Natural killer cell (primary cell): ENCODE results near the gene TSPAN18. TPM values are rescaled to one million over a fixed set of nuclear protein-coding genes. Genes with fewer than 3 reads are reported as not detected.

ENCODE experiments used
- ATAC-seq, 3 donors: fragments of 150-1000 bp in 2 of 3; fragments of 200-7000 bp in 1 of 3; cut with Tn5 transposase; 1 replicate in 1 of 3; 2 replicates in 2 of 3; pipeline ENCODE4 v1.10.0; 2021; ENCODE audit warnings: mild to moderate bottlenecking in 2 of 3, moderate library complexity in 2 of 3
- DNase-seq, 2 donors: peaks; one replicate each; pipeline versions ENCODE4 v3.0.0 to v3.0.0-alpha.2; 2013 to 2021; ENCODE audit warnings: mixed read lengths in 1 of 2
- H3K27ac ChIP-seq: one replicate; pipeline ENCODE4 v1.5.1; 2013; ENCODE audit warnings: mild to moderate bottlenecking, low read length
- H3K27me3 ChIP-seq: one replicate; pipeline ENCODE4 v1.6.1; 2013; ENCODE audit warnings: low read length; ENCODE audit not compliant: control insufficient read depth, insufficient read depth
- H3K36me3 ChIP-seq: one replicate; pipeline ENCODE4 v1.6.1; 2013; ENCODE audit warnings: low read length; ENCODE audit not compliant: control insufficient read depth, insufficient read depth
- H3K4me1 ChIP-seq: one replicate; pipeline ENCODE4 v1.6.1; 2013; ENCODE audit warnings: low read length; ENCODE audit not compliant: control insufficient read depth, insufficient read depth
- H3K4me3 ChIP-seq: one replicate; pipeline ENCODE4 v1.5.1; 2013; ENCODE audit warnings: low read length
- H3K9me3 ChIP-seq: one replicate; pipeline ENCODE4 v1.6.1; 2013; ENCODE audit warnings: low read length; ENCODE audit not compliant: control insufficient read depth, insufficient read depth
- H3K27ac Mint-ChIP-seq, 2 donors: one replicate each; pipeline ENCODE4 v1.8.0; 2022; ENCODE audit warnings: mild to moderate bottlenecking in 2 of 2, mixed read lengths in 2 of 2, moderate library complexity in 1 of 2
- H3K27me3 Mint-ChIP-seq, 2 donors: one replicate each; pipeline ENCODE4 v1.8.0; 2022; ENCODE audit warnings: low read depth in 2 of 2, mixed read lengths in 2 of 2
- H3K36me3 Mint-ChIP-seq: one replicate; pipeline ENCODE4 v1.8.0; 2022; ENCODE audit warnings: mixed read lengths
- H3K4me1 Mint-ChIP-seq, 2 donors: one replicate each; pipeline ENCODE4 v1.8.0; 2022; ENCODE audit warnings: mixed read lengths in 2 of 2
- H3K4me3 Mint-ChIP-seq: one replicate; pipeline ENCODE4 v1.8.0; 2022; ENCODE audit warnings: mild to moderate bottlenecking, moderate library complexity, mixed read lengths
- H3K9me3 Mint-ChIP-seq, 2 donors: one replicate each; pipeline ENCODE4 v1.8.0; 2022; ENCODE audit warnings: mixed read lengths in 2 of 2
- WGBS: methylation state at CpG from one replicate; pipeline ENCODE4 v1.1.7; 2013; ENCODE audit warnings: missing lambda C conversion rate; ENCODE audit not compliant: insufficient coverage; 5-methylcytosine and 5-hydroxymethylcytosine counted together
- intact Hi-C: fragments of 100-400 bp; cut with micrococcal nuclease; formaldehyde crosslinking; loops from one replicate; pipeline ENCODE4 v1.14.2; 2022
- total RNA-seq, 4 donors: library from RNA; stranded (reverse); fragments of 120-200 nt in 1 of 4; gene quantifications; one replicate each; pipeline versions ENCODE4 v1.2.3 to v1.2.4, GENCODE V29; 2013 to 2022
- TF ChIP-seq, protein P1 (sequence below): fragments of 200-600 bp; IDR thresholded peaks from one replicate; pipeline ENCODE4 v1.8.0; 2022; ENCODE audit warnings: antibody characterized with exemption

TSPAN18 gene
- total RNA-seq, 3 donors from 2014 or later (not counting 1 experiment from before 2014, with no cell fraction given), result 1.9 to 2.4 (median 2.3) TPM

DNA sequence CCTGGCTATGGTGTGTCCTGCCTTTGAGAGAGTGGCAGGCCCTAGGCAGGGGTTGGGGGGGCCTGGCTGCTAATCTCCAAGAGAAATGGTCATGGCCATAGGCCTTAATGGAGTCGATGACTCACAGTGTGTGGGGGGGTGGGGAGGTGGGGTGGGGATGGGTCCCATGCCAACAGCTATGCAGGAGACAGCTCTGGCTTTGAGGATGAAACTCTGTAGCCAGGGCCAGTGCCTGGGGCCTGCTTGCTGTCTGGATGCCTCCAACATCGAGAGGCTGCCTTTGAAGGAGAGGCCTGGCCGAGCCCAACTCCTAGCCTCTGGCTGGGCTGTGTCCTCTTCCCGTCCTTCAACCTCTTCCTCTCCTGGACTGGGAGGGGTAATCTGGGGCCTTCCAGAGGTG is 23.9 kb upstream of the TSPAN18 start:
- no peak overlapping the region for H3K4me3 Mint-ChIP-seq
- H3K9me3 Mint-ChIP-seq, result no peaks in the 10 kb centered on the region
- Histone ChIP-seq H3K27me3 (no peaks in the 10 kb centered on the region), H3K36me3 (no peaks in the 10 kb centered on the region), H3K27ac (no peak overlapping the region), H3K9me3 (no peaks in the 10 kb centered on the region), H3K4me3 (no peak overlapping the region), H3K4me1 (no peaks in the 10 kb centered on the region)
- ATAC-seq (no peak), DNase-seq (no peak)
- H3K27ac Mint-ChIP-seq, result no peak overlapping the region
- H3K4me1 Mint-ChIP-seq, result no peaks in the 10 kb centered on the region
- peaks cover 14 to 27% of the 10 kb centered on the region in 2 donors for H3K27me3 Mint-ChIP-seq
- WGBS, result 90% methylated on average over 3 of the region's 4 CpGs
- H3K36me3 Mint-ChIP-seq, result no peaks in the 10 kb centered on the region
- intact Hi-C loops, result no loop called here
- TF ChIP-seq, protein P1, sequence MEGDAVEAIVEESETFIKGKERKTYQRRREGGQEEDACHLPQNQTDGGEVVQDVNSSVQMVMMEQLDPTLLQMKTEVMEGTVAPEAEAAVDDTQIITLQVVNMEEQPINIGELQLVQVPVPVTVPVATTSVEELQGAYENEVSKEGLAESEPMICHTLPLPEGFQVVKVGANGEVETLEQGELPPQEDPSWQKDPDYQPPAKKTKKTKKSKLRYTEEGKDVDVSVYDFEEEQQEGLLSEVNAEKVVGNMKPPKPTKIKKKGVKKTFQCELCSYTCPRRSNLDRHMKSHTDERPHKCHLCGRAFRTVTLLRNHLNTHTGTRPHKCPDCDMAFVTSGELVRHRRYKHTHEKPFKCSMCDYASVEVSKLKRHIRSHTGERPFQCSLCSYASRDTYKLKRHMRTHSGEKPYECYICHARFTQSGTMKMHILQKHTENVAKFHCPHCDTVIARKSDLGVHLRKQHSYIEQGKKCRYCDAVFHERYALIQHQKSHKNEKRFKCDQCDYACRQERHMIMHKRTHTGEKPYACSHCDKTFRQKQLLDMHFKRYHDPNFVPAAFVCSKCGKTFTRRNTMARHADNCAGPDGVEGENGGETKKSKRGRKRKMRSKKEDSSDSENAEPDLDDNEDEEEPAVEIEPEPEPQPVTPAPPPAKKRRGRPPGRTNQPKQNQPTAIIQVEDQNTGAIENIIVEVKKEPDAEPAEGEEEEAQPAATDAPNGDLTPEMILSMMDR, result no peak

DNA sequence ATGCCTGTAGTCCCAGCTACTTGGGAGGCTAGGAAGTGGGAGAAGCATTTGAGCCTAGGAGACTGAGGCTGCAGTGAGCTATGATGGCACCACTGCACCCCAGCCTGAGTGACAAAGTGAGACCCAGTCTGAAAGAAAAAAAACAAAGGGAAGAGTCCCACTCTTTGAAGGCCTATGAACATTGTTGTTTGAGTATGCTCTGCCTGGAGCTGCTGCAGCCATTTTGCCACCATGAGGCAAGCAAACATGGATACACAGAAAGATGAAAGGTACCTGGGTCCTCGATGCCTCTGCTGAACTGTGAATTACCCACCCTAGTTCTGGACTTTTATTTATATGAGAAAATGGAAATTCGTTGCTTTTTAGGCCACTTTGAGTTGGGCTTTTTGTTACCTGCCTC is 19.7 kb upstream of the TSPAN18 start:
- no peaks in the 10 kb centered on the region for H3K9me3 Mint-ChIP-seq
- H3K27ac Mint-ChIP-seq, result no peak overlapping the region
- DNase-seq (no peak), ATAC-seq (no peak)
- H3K27me3 Mint-ChIP-seq, result peaks cover 0 to 18% of the 10 kb centered on the region in 2 donors
- no peak overlapping the region for H3K27ac ChIP-seq
- TF ChIP-seq, protein P1, result no peak
- no peaks in the 10 kb centered on the region for H3K36me3 Mint-ChIP-seq
- H3K4me1 ChIP-seq, result no peaks in the 10 kb centered on the region
- no peaks in the 10 kb centered on the region for H3K36me3 ChIP-seq
- no peak overlapping the region for H3K4me3 Mint-ChIP-seq
- no peaks in the 10 kb centered on the region for H3K27me3 ChIP-seq
- H3K4me3 ChIP-seq, result no peak overlapping the region
- no peaks in the 10 kb centered on the region for H3K4me1 Mint-ChIP-seq
- WGBS, result 71% methylated on average over 2 of the region's 2 CpGs
- no peaks in the 10 kb centered on the region for H3K9me3 ChIP-seq
- intact Hi-C loops, result no loop called here

DNA sequence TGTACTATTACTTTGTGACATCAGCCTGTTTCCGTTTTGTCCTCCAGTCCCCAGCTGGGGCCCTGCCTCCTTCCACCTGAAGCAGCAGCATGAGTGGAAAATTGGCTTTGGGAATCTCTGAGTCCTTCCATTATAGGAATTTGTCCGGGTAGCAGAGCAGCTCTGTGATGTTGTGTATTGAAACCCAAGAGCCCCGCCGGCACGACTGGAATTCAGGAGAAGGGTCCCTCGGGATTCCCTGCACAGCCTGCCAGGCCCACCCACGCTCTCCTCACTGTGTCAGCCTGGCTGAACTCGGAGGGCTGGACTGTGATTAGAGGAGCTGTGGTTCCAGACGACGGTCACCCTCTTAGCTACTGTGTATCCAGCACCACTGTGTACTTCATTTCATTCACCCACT is 18.8 kb upstream of the TSPAN18 start:
- no peak overlapping the region for H3K27ac ChIP-seq
- Mint-ChIP-seq H3K27ac (no peak overlapping the region), H3K36me3 (no peaks in the 10 kb centered on the region), H3K27me3 (peaks cover 4 to 16% of the 10 kb centered on the region in 2 donors), H3K4me1 (no peaks in the 10 kb centered on the region), H3K4me3 (no peak overlapping the region), H3K9me3 (no peaks in the 10 kb centered on the region)
- H3K27me3 ChIP-seq, result no peaks in the 10 kb centered on the region
- H3K4me3 ChIP-seq, result no peak overlapping the region
- H3K36me3 ChIP-seq, result no peaks in the 10 kb centered on the region
- ATAC-seq, result no peak
- no peaks in the 10 kb centered on the region for H3K9me3 ChIP-seq
- no peaks in the 10 kb centered on the region for H3K4me1 ChIP-seq
- TF ChIP-seq, protein P1, result no peak
- DNase-seq, result no peak
- intact Hi-C loops, result no loop called here
- WGBS, result 87% methylated on average over 10 of the region's 10 CpGs

DNA sequence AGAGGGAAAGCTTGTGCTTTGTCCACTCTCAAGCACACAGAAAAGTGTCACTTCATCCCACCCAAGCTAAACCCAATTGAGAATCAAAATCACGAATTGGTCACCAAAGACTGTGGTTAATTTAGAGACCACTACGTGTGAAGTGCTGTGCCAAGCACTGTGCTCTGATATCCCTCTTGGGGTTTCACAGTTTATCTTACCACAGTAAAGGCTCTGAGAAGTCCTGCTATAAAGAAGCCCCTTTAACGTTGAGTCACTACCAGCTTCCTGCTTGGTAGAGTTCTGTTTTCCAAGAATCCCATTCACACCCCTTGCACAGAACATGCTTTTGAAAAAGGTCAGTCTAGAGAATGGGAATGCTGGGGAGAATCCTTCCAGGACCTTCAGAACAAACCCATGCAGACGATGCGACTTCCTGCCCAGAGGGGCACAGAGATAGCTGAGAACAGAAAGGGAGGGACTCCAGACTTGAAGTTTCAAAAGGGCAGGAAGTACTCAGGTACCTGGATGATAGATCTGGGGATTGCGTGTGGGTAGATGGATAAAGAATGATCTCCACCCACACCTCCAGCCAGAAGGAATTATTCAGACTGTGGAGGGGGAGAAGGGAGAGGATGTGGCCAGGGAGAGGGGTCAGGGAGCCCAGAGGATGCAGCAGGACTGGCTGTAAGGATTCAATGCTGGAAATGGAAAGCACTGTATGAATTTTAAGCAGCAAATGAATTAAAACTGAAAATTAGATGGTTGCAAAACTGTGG is 18.1 kb upstream of the TSPAN18 start:
- intact Hi-C loops, result no loop called here
- H3K36me3 Mint-ChIP-seq, result no peaks in the 10 kb centered on the region
- H3K4me3 Mint-ChIP-seq, result no peak overlapping the region
- H3K27me3 ChIP-seq, result no peaks in the 10 kb centered on the region
- H3K27me3 Mint-ChIP-seq, result peaks cover 11 to 19% of the 10 kb centered on the region in 2 donors
- no peaks in the 10 kb centered on the region for H3K9me3 Mint-ChIP-seq
- H3K4me3 ChIP-seq, result no peak overlapping the region
- no peaks in the 10 kb centered on the region for H3K4me1 ChIP-seq
- DNase-seq (no peak), ATAC-seq (no peak)
- H3K27ac Mint-ChIP-seq, result no peak overlapping the region
- TF ChIP-seq, protein P1, result no peak
- no peaks in the 10 kb centered on the region for H3K36me3 ChIP-seq
- WGBS, result 72% methylated on average over 5 of the region's 6 CpGs
- no peaks in the 10 kb centered on the region for H3K4me1 Mint-ChIP-seq
- no peaks in the 10 kb centered on the region for H3K9me3 ChIP-seq
- no peak overlapping the region for H3K27ac ChIP-seq
